SK-N-SH (cell line): ENCODE results near the gene RBP5. TPM values are rescaled to one million over a fixed set of nuclear protein-coding genes. Genes with fewer than 3 reads are reported as not detected.

Source experiments
- CTCF ChIA-PET: fragments of 300-600, 350-600 bp; formaldehyde crosslinking; extraction: SDS; loops from one replicate; lab custom pipeline; 2021; lab: Yijun Ruan, JAX
- POLR2A ChIA-PET: fragments of 350-600 bp; sonication (Branson Sonifier 250); formaldehyde crosslinking; extraction: SDS; loops from one replicate; lab custom pipeline; 2020; ENCODE audit warnings: antibody characterized with exemption, inconsistent platforms; lab: Yijun Ruan, JAX
- DNase-seq: peaks from one replicate; pipeline ENCODE4 v3.0.0; 2012
- H2AFZ ChIP-seq: fragments of 200-600 bp; sonication (generic); 2 replicates; pipeline ENCODE4 v1.8.1; 2016; ENCODE audit warnings: antibody characterized with exemption, mild to moderate bottlenecking, low read depth
- H3F3A ChIP-seq: fragments of 200-600 bp; sonication (generic); replicated peaks from 2 replicates; pipeline ENCODE3; 2016; ENCODE audit warnings: antibody characterized with exemption, mild to moderate bottlenecking; ENCODE audit not compliant: insufficient read depth
- H3K27ac ChIP-seq, 2 experiments: fragments of 200-500 bp in 1 of 2; fragments of 200-600 bp in 1 of 2; sonication (Bioruptor generic) in 1 of 2; sonication (generic), shearing (Covaris generic) in 1 of 2; 2 replicates each; pipeline versions ENCODE4 v1.5.1 to v1.6.1; 2014 to 2016; ENCODE audit warnings: low read depth in 2 of 2, inconsistent platforms in 1 of 2, low read length in 1 of 2, mild to moderate bottlenecking in 1 of 2, mixed read lengths in 1 of 2
- H3K27me3 ChIP-seq: fragments of 200-600 bp; sonication (generic), shearing (Covaris generic); 2 replicates; pipeline ENCODE4 v1.6.1; 2016; ENCODE audit warnings: mixed run types; ENCODE audit not compliant: insufficient read depth
- H3K36me3 ChIP-seq, 2 experiments: fragments of 200-500 bp in 1 of 2; fragments of 200-600 bp in 1 of 2; sonication (Bioruptor generic) in 1 of 2; sonication (generic) in 1 of 2; replicated peaks in 1 of 2; 2 replicates each; pipeline versions ENCODE3 to v1.5.1; 2014 to 2016; ENCODE audit warnings: low read length in 1 of 2, mild to moderate bottlenecking in 1 of 2; ENCODE audit not compliant: insufficient read depth in 2 of 2, control insufficient read depth in 1 of 2
- H3K4me1 ChIP-seq, 2 experiments: fragments of 200-500 bp in 1 of 2; fragments of 200-600 bp in 1 of 2; sonication (Bioruptor generic) in 1 of 2; sonication (generic), shearing (Covaris generic) in 1 of 2; 2 replicates each; pipeline versions ENCODE4 v1.5.1 to v1.6.1; 2014 to 2016; ENCODE audit warnings: low read depth in 1 of 2, low read length in 1 of 2, mixed run types in 1 of 2; ENCODE audit not compliant: insufficient read depth in 2 of 2, control insufficient read depth in 1 of 2
- H3K4me2 ChIP-seq: fragments of 200-600 bp; sonication (generic), shearing (Covaris generic); 2 replicates; pipeline ENCODE4 v1.6.1; 2017; ENCODE audit warnings: mixed run types
- H3K4me3 ChIP-seq, 2 experiments: fragments of 200-500 bp in 1 of 2; fragments of 200-600 bp in 1 of 2; sonication (Bioruptor generic) in 1 of 2; sonication (generic), shearing (Covaris generic) in 1 of 2; 2 replicates each; pipeline versions ENCODE4 v1.5.1 to v1.8.1; 2014 to 2016; ENCODE audit warnings: low read depth in 2 of 2, inconsistent platforms in 1 of 2, low read length in 1 of 2, mild to moderate bottlenecking in 1 of 2, mixed read lengths in 1 of 2, moderate library complexity in 1 of 2
- H3K79me2 ChIP-seq: fragments of 200-600 bp; sonication (generic); 2 replicates; pipeline ENCODE4 v1.8.1; 2017; ENCODE audit warnings: mild to moderate bottlenecking; ENCODE audit not compliant: insufficient read depth
- H3K9ac ChIP-seq: fragments of 200-600 bp; sonication (generic); 2 replicates; pipeline ENCODE4 v1.6.1; 2017; ENCODE audit warnings: mixed run types
- H3K9me2 ChIP-seq: fragments of 200-600 bp; sonication (generic); 2 replicates; pipeline ENCODE4 v1.6.1; 2017; ENCODE audit warnings: mixed run types
- H3K9me3 ChIP-seq: fragments of 200-600 bp; sonication (generic); 2 replicates; pipeline ENCODE4 v1.6.1; 2017; ENCODE audit warnings: mixed run types, mild to moderate bottlenecking, moderate library complexity
- H4K20me1 ChIP-seq: fragments of 200-600 bp; sonication (generic); 2 replicates; pipeline ENCODE4 v1.6.1; 2017; ENCODE audit warnings: mild to moderate bottlenecking, mixed run types; ENCODE audit not compliant: insufficient read depth
- CHD2 ChIP-seq: fragments of 150-350 bp; IDR thresholded peaks from 2 replicates; pipeline ENCODE4 v1.6.1; 2018; ENCODE audit warnings: low read length; ENCODE audit not compliant: partially characterized antibody
- CTCF ChIP-seq: fragments of 200-600 bp; sonication (generic); IDR thresholded peaks from 2 replicates; pipeline ENCODE4 v1.6.1; 2017; ENCODE audit warnings: antibody characterized with exemption, mild to moderate bottlenecking, moderate library complexity
- EP300 ChIP-seq, 2 experiments: IDR thresholded peaks; 2 replicates each; pipeline versions ENCODE4 v1.4.0 to v1.6.1; 2012; ENCODE audit warnings: borderline replicate concordance in 1 of 2, low read depth in 1 of 2, low read length in 1 of 2
- EZH2phosphoT487 ChIP-seq: fragments of 200-600 bp; sonication (generic); IDR thresholded peaks from 2 replicates; pipeline ENCODE4 v1.6.1; 2017; ENCODE audit warnings: low read depth, mixed run types, mild to moderate bottlenecking, antibody characterized with exemption, moderate library complexity, borderline replicate concordance
- FOXJ3 ChIP-seq: sonication (generic); formaldehyde crosslinking; IDR thresholded peaks from 2 replicates; pipeline ENCODE4 v1.5.1; 2020; ENCODE audit warnings: mild to moderate bottlenecking, missing genetic modification reagents
- GATA2 ChIP-seq: sonication (generic); formaldehyde crosslinking; IDR thresholded peaks from 2 replicates; pipeline ENCODE4 v1.5.0; 2020; ENCODE audit warnings: mild to moderate bottlenecking, missing genetic modification reagents
- JUND ChIP-seq: IDR thresholded peaks from 2 replicates; pipeline ENCODE4 v1.4.0; 2012
- MXI1 ChIP-seq: IDR thresholded peaks from 2 replicates; pipeline ENCODE4 v1.6.1; 2012; ENCODE audit warnings: mild to moderate bottlenecking, low read depth, low read length, improper control_type of control experiment
- RAD21 ChIP-seq: IDR thresholded peaks from 2 replicates; pipeline ENCODE4 v1.6.1; 2012; ENCODE audit warnings: mild to moderate bottlenecking, low read length
- SMC3 ChIP-seq: IDR thresholded peaks from 2 replicates; pipeline ENCODE4 v1.6.1; 2012; ENCODE audit warnings: low read depth, low read length, improper control_type of control experiment
- TAF1 ChIP-seq: IDR thresholded peaks from 2 replicates; pipeline ENCODE4 v1.6.1; 2012; ENCODE audit warnings: low read depth, mild to moderate bottlenecking, low read length, moderate library complexity, borderline replicate concordance
- YY1 ChIP-seq: IDR thresholded peaks from 2 replicates; pipeline ENCODE4 v1.4.0; 2012; ENCODE audit warnings: low read depth, mild to moderate bottlenecking
- ZBTB33 ChIP-seq: IDR thresholded peaks from 2 replicates; pipeline ENCODE4 v1.4.0; 2012; ENCODE audit warnings: low read depth, borderline replicate concordance
- WGBS: methylation state at CpG from one replicate; pipeline ENCODE4 v1.1.6; 2017; ENCODE audit warnings: low lambda C conversion rate; 5-methylcytosine and 5-hydroxymethylcytosine counted together
- polyA plus RNA-seq, 3 experiments: library from polyadenylated mRNA; depleted of rRNA; stranded (reverse); fragments of >200 nt; gene quantifications; 2 replicates each; pipeline ENCODE4 v1.2.3, GENCODE V29; 2012
- TF ChIP-seq, protein P1 (sequence below): IDR thresholded peaks from 2 replicates; pipeline ENCODE4 v1.6.1; 2012; ENCODE audit warnings: mild to moderate bottlenecking, low read depth, low read length, moderate library complexity

RBP5 gene
- polyA plus RNA-seq, 1 of the 3 experiments (the other 2 are of a cell fraction): 0.12 TPM

GRCh38 chr12:7145671-7146070 lies 17.0 kb upstream of the RBP5 start:
- Histone ChIP-seq H4K20me1 (no peaks in the 10 kb centered on the region), H3K79me2 (no peaks in the 10 kb centered on the region), H3K4me3 (no peak overlapping the region), H3K27me3 (no peaks in the 10 kb centered on the region), H2AFZ (no peak overlapping the region), H3K9ac (no peak overlapping the region), H3F3A (no peaks in the 10 kb centered on the region), H3K9me2 (no peaks in the 10 kb centered on the region), H3K9me3 (no peaks in the 10 kb centered on the region), H3K36me3 (peaks cover 0 to 6% of the 10 kb centered on the region in 2 experiments), H3K27ac (no peak overlapping the region), H3K4me2 (no peak overlapping the region), H3K4me1 (no peaks in the 10 kb centered on the region)
- 56% methylated on average over 4 of the region's 4 CpGs for WGBS
- ChIA-PET CTCF (interaction anchor here (0.6 to 3.9 kb wide), 14 partner anchors 9 to 326 kb away, joined by 3 to 49 read pairs (median 7); partner anchors contain the start of genes C12orf57 and RNU7-1), POLR2A (no interaction called here)
- no peak for DNase-seq
- no peak for TF ChIP-seq GATA2 (CRISPR knock-in tag)
- TF ChIP-seq EP300 (IDR thresholded peaks at IDR 0.05; ENCODE audit: borderline replicate concordance in 1 of 2, low read depth in 1 of 2, low read length in 1 of 2): no peak
- no peak for TF ChIP-seq ZBTB33
- TF ChIP-seq YY1: no peak
- TF ChIP-seq MXI1: no peak
- TF ChIP-seq EZH2phosphoT487: no peak
- TF ChIP-seq CHD2: no peak
- TF ChIP-seq TAF1: no peak
- no peak for TF ChIP-seq JUND

DNA sequence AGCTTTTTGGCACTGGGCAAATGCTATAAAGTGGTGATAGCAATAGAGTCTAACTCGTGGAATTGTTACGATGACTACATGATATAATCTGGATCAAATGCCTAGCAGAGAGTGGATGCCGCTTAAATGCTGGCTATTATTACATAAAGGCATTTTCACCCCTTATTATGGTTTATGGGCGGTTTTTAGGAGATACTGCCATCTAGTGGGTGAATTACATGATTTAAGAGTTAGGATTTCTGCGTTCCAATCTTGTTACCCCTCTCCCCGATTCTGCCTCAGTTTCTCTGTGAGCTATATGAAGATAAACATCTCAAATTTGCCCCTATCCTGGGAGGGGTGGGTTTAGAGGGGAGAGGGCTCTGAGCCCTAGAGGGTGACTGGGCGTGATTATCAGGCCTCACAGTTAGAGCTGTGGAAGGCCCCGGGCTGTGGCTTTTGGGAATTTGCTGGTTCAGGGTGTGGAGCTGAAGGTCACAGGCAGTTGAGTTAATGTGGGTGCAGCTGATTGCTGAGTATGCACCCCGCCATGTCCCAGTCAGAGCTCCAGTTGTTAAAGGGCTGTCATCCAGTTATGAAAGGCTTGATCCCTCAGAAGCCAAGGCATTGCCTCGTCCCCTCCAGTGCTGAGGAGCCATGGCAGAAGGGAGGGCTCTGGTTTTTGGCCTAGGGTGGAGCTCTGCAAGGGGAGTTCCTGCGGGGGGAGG lies 15.9 kb upstream of the RBP5 start:
- H3K27ac ChIP-seq: no peak overlapping the region
- H3K4me3 ChIP-seq: no peak overlapping the region
- no peaks in the 10 kb centered on the region for H3K9me2 ChIP-seq
- ChIA-PET CTCF (interaction anchor here (0.7 to 3.9 kb wide), 29 partner anchors 9 to 682 kb away, joined by 3 to 49 read pairs (median 4); partner anchors contain the start of genes C12orf57, C1R and RNU7-1), POLR2A (interaction anchor here (0.5 kb wide), 1 partner anchor 85 kb away, joined by 7 read pairs; no protein-coding TSS in a partner anchor)
- H3K79me2 ChIP-seq: no peaks in the 10 kb centered on the region
- peak; percentile 70 for DNase-seq
- H3K9ac ChIP-seq: no peak overlapping the region
- no peak overlapping the region for H3K4me2 ChIP-seq
- H2AFZ ChIP-seq: no peak overlapping the region
- H4K20me1 ChIP-seq: no peaks in the 10 kb centered on the region
- peaks cover 0 to 3% of the 10 kb centered on the region in 2 experiments for H3K36me3 ChIP-seq
- no peaks in the 10 kb centered on the region for H3K9me3 ChIP-seq
- no peaks in the 10 kb centered on the region for H3K27me3 ChIP-seq
- no peaks in the 10 kb centered on the region for H3K4me1 ChIP-seq
- TF ChIP-seq, protein P1, sequence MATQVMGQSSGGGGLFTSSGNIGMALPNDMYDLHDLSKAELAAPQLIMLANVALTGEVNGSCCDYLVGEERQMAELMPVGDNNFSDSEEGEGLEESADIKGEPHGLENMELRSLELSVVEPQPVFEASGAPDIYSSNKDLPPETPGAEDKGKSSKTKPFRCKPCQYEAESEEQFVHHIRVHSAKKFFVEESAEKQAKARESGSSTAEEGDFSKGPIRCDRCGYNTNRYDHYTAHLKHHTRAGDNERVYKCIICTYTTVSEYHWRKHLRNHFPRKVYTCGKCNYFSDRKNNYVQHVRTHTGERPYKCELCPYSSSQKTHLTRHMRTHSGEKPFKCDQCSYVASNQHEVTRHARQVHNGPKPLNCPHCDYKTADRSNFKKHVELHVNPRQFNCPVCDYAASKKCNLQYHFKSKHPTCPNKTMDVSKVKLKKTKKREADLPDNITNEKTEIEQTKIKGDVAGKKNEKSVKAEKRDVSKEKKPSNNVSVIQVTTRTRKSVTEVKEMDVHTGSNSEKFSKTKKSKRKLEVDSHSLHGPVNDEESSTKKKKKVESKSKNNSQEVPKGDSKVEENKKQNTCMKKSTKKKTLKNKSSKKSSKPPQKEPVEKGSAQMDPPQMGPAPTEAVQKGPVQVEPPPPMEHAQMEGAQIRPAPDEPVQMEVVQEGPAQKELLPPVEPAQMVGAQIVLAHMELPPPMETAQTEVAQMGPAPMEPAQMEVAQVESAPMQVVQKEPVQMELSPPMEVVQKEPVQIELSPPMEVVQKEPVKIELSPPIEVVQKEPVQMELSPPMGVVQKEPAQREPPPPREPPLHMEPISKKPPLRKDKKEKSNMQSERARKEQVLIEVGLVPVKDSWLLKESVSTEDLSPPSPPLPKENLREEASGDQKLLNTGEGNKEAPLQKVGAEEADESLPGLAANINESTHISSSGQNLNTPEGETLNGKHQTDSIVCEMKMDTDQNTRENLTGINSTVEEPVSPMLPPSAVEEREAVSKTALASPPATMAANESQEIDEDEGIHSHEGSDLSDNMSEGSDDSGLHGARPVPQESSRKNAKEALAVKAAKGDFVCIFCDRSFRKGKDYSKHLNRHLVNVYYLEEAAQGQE: no peak
- TF ChIP-seq FOXJ3 (CRISPR knock-in tag) (no peak), SMC3 (peak; percentile 31), CTCF (peak; percentile 73), RAD21 (peak; percentile 62)
- no peaks in the 10 kb centered on the region for H3F3A ChIP-seq
- WGBS: 37% methylated on average over 11 of the region's 11 CpGs
